ENCODE results near the gene TMPRSS3.

TMPRSS3 gene

DNA sequence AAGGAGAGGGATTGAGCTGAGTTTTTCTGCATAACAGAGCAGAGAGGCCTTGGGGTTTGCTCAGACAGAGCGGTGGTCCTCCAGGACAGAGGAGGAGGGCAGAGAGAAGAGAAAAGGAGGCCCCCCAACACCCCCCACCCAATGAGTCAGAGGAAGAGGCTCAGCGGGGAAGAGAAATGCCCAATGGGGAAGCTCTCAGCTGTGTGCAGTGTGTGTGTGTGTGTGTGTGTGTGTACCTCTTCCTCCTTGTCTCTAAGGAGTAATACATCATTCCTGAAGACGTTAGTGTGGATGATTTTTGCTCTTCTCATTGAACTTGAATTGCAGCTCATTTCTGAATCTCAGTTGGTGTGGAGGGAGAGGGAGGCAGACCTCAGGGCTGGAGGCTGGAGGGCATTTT is 8.7 kb downstream of the TMPRSS3 start:
- DNase-seq: no peak

DNA sequence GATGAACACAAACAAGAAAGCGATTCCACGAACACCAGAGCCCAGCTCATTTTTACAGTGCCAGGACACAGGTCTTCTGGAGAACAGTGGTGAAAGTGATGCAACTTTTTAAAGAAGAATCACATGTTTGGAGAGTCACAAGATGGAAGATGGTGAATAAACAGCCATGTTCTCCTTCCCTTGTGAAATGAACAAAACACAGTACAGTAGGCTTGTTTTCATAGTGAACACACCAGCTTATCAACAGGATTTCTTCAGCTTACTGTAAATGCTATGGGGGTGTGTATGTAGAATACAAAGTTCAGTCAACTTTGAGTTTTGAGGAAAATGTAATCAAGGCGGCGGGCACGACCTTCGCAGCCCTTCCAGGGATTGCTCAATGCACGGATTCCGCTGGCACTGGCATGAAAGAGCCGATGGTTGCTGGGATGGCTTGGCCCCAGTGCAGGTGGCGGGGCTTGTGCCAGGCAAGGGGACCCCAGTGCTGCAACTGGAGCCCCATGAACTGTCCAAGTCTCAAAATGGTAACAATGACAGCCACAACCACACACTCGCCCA is 9.7 kb downstream of the TMPRSS3 start:
- DNase-seq: no peak

DNA sequence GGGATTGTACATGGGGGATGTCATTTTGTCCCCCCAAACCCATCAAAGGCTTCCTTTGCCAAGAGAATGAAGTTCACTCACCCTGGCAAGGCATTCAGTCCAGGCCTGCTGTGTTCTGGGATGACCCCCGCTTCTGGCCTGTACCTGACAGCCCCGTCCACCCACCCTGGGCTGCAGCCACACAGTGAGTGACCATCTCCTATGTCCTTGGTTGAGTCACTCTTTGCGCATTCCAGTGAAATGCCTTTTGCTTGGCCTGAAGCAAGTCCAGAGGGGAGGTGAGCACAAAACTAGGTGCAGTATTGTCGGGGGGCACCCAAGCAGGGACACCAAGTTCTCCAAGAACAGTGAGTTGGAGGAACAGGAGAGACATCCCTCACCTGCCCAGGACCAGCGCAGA is 10.2 kb downstream of the TMPRSS3 start:
- no peak for DNase-seq

DNA sequence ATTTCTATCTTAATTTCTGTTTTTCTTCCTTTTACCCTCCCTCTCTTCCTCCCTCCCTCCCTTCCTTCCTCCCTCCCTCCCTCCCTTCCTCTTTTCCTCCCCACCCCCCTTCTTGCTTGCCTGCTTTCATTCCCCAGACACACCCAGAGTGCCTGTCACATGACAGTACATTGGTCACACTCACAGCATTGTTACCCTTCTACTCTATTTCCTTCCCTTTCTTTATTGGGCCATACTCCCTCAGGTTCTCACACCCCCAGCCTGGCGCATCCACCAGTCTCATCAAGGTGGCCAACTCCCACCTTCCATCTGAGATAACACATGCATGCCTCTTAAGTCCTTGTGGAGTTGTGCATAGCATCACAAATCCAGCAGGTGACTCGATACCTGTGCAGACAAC is 10.9 kb downstream of the TMPRSS3 start:
- DNase-seq: no peak

DNA sequence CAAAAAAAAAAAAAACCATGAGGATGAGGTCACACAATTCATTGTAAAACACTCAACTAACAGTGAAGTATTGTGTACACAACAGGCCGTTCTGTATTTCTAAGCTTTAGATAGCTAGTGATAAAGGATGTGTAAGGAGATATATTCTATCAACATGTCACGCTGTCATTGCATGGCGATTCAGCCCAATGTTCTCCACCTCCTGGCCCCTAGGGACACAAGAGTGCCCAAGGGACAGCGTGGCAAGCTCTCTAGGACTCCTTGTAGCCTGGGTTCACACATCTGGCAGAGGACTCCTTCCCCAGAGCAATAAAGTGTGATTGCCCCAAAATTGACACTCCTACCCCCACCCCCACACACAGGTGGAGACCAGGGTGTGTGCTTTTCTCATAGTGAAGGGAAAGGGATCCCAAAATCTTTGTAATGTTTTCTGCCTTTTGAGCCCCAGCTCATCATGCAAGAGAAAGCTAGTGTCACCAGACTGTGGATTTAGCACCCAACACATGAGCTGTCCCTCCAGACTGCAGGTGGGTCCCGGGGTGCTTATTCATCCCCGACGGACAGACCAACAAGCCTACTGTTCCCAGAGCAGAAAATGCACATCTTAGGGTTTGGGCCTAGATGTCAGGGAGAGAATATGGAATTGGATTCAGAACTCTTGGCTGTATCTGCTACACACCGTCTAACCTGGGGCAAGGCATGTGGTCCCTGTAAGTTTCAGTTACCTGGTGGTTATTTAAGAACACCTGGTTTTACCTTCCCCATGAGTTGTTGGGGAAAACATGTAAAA is 11.5 kb downstream of the TMPRSS3 start:
- no peak for DNase-seq

DNA sequence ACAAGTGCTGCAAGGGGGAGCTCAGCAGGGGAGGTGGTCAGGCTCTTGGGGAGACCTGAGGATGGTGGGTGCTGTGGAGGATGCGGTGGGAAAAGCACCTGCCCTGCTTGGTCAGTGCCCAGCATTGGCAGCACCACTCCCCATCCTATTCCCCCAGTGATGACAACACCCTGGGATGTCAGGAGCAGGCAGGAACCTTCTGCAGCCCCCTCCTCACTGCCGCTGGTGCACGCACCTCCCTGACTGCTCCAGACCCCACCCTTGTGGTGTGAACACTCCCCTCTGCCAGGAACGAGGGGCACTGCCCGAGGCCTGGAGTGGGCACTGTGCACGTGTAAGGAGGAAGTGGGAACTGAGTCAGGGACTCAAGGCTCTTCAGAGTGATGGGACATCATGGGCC is 12.5 kb downstream of the TMPRSS3 start:
- DNase-seq: no peak

DNA sequence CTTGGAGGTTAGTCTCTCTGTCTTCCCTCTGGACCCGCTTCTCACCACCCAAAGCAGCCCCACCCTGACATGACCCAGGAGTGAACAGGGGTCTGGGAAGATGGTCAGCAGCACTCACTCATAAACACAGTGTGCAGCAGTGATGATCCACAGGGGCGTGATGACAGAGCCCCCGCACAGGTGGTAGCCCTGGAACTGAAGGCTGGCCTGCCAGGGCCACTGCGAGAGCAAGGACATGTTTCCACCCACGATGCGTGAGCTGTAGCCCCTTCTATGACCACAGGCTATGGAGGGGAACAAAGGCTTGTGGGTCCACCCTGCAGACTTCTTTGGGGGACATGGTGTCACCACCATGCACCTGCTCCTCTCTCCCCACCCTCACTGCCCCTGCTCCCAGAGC is 12.9 kb downstream of the TMPRSS3 start:
- DNase-seq: no peak

DNA sequence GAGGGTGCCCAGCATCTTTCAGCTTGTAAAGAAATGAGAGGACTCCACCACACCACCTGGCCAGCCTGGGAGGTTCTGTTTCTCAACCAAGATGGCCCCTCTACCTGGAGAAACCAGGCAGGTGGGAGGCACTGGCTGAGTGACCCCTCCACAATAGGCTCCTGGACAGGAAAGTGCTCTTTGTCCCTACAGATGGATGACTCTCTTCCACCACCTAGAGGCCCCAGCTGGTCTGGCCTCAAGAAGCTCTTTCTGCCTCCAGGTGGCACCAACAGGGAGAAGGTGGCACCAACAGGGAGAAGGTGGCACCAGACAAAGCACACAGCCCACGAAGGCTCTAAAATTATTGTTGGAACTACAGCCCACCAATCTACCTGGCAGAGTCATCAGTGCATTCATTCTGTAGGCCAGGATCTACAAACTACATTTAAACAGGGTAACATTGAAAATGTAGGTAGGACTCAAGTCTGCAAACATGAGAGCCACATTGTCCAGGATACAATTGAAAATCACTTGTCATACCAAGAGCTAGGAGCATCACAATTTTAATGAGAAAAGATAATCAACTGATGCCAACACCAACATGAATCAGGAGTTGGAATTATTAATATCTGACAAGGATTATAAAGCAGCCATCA is 14.4 kb downstream of the TMPRSS3 start:
- no peak for DNase-seq

DNA sequence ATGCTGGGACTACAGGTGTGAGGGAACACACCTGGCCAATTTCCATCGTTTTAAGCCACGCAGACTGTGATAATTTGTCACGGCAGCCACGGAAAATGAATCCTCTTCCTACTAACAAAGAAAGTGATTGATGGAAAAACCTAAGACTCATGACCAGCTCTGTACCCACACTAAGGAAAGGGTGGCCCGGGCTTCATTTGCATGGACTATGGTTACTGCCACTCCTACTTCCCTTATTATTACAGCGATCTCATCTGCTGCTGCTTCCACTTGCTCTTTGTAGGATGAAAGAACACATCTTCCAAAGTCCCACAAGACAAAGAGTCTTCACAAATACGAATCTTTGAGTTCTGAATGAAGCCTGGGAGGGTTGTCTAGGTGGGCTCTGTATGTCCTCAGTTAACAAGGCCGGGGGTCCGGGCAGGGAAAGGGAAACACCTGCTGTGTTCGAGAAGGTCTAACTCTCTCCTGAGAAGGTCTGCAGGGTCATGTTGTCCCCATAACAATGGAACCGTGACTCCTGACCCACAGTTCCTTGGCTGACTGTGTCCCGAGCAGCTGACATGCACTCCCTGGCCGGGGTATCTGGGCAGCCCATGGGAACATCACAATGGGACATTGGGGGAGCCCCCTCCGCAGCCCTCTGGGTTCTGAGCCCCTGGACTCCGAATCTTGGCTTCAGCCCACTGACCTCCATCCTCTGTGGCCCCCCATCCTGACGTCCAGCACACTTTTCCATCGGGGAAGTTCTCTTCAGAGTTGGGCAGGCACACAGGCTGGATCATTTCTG is 16.2 kb downstream of the TMPRSS3 start:
- no peak for DNase-seq

DNA sequence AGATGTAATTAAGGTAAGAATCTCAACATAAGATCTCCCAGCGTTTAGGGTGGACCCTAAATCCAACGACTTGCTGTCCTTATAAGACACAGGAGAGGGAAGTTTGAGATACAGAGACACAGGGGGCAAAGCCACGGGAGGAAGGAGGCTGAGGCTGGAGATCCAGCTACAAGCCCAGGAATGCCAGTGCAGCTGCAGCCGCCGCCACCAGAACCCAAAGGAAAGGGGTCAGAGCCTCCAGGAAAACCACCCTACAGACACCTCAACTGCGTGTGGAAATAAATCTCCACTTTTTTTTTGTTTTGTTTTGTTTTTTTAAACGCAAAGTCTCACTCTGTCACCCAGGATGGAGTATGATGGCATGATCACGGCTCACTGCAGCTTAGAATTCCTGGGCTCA is 17.4 kb downstream of the TMPRSS3 start:
- DNase-seq: no peak

DNA sequence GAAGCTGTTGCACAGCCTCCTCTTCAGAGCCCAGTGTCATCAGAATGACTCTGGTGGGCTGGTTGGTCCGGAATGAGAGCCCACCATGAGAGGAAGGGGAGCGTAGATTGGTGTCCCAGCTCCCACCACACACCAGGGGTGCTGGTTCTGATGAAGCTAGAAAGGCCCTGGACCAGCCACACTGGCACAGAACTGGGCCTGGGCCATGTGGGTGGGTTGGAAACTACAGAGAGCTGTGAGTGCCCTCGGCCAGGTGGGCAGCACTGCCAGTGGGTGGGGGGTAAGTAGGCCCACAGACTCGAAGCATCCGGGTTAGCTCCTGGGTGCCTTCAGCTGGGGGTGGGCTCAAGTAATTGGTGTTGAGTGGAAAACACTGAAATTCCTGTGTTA is 17.9 kb downstream of the TMPRSS3 start:
- DNase-seq: no peak

DNA sequence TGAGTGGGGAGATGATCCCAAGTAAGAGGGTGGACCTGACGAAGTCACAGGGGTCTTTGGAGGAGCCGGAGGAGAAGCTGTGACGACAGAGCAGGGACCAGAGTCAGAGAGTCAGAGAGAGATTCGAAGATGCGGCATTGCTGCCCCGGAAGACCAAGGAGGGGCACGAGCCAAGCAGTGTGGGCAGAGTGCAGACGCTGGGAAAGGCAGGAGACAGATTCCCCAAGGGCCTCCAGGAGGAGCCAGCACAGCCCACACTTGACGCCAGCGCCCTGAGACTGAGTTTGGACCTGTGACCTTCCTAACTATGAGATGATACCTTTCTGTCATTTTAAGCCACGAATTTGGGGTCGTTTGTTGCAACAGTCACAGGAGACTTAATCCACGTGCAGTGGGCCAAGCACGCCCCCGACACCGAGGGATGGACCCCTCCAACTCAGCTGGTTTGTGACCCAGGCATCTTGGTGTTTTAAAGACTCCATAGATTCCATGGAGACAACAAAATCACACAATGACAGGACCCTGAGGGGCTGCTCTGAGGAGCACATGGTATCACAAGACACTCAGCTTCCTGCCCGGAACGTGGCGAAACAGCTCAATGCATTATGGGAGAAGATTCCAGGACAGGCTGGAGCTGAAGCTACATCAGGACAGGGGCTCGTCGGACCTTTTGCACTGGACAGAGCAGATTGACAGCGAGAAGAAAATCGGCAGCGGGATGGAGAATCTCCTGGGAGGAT is 18.5 kb downstream of the TMPRSS3 start:
- no peak for DNase-seq

DNA sequence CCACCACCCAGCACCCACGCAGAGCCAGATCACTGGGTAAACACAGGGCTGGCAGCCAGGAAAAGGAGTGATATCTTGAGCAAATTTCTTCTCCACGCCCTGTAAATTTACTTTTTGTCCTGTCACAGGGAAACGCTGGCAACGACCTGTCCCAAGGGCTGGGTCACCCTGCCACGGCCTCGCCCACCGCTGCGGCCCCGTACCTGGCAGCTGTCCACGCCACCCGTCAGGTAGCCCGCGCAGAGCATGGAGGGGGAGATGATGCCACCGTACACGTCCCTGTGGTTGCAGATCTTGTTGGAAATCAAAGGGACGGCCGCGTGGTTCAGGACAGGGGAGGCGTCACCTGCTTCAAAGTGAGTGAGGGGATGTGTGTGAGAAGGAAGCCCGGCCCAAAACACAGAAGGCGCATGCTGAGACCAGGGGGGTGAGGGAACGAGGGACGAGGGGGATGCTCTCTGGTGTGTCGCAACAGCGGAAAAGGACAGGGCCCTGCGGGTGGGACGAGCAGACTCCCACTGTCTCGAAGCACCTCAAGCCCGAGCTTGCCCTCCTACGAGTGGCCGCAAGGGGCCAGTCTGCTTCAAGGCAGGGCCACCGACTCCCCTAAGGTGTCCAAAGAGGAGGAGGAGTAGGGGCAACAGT is 19.4 kb downstream of the TMPRSS3 start:
- no peak for DNase-seq

DNA sequence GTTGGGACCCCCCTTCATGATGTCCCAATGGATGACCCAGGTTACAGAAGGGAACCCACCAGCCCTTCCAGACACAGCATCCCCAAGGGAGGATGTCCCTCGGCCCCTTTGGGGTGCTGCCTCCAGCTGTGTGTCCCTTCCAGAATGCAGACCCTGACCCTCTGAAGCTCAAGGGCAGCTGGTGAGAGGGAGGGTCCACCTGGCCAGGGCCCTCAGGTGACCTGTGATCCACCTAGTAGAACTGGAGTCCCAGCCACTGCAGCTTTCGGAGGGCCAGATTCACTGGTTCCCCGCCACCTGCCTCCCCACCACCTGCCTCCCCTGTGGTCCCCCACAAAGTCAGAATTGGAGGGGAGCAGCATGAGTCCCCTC is 19.9 kb downstream of the TMPRSS3 start:
- DNase-seq: no peak

DNA sequence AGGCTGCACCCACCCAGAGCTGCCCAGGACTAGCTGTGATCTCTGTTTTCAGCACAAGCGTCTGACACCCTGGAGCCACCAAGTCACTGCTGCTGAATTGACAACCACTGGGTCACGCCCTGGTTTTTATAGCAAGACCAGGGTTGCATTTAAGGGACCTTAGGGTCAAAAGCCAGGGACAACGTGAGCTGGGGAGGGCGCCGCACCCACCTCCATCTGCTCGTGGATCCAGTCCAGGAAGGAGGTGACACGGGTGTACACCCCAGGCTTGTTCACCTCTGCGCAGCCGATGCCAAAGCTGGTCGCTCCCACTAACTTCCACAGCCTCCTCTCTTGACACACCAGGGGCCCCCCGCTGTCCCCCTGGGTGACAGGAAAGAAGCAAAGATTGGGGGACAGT is 20.3 kb downstream of the TMPRSS3 start:
- no peak for DNase-seq

DNA sequence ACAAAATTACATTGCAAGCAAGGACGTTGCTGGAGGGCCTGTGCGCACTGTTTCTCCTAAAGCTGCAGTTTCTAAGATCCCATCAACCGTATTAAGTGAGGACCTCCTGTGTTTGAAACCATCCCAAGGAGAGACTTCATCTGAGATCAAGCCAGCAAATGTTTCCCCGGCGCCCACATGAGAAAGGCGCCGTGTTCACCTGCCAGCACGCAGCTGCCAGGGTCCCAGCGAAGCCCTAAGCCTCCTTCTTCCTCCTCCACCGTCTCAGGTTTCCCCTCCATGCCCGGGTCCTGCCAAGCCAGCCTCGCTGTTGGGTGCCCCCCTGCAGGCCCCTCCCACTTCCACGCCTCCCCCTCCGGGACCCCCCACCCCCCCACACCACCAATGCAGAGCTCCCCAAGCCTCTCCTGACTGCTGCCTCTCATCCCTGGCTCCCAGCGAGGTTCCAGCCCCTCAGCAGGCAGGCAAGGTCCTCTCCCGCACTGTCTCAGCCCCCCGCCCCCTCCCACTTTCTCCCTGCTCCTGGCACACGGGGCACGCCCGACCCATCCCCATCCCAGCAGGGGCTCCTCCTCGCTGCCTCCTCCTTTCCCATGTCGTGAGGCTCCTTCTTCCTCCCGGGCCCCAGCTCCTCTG is 20.9 kb downstream of the TMPRSS3 start:
- no peak for DNase-seq

DNA sequence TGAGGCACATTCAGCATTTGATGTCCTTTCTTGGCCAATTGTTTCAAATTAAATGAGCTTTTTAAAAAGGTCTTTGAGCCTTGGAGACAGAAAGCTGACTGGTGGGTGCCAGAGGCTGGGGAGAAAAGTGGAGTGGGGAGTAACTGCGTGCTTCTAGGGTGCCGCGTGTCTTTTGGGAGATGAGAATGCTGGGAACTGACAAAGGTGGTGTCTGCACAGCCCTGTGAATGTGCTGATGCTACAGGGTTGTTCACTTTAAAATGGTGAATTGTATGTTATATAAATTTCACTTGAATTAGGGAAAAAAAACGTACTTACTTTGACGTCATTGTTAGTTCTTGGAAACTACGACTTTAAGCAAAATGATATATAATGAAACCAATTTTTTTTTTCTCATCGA is 21.4 kb downstream of the TMPRSS3 start:
- DNase-seq: no peak

DNA sequence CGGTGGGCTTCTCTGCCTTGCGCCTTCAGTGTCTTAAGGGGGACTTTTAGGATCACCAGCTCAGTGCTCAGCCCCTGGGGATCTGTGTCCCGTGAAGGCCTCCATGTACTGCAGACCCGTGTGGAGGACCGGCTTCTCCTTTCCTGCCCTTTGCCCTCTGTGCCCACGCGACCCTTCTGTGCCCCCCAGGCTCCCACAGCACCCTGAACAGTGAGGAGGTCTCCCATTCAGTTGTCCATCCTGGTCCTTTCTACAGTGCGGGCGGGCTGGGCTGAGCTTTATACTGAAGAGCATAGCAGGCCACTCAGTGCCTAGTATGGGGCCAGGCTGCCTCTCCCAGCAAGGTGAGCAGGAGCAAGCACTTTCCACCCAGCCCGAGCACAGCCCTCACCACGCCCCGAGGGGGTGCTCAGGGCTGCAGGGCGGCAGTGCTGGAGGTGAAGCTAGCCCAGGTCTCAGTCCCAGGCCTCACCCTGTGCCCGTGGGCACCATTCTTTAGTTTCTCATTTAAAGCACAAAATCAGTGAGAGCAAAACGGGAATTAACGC is 21.9 kb downstream of the TMPRSS3 start:
- DNase-seq: no peak

DNA sequence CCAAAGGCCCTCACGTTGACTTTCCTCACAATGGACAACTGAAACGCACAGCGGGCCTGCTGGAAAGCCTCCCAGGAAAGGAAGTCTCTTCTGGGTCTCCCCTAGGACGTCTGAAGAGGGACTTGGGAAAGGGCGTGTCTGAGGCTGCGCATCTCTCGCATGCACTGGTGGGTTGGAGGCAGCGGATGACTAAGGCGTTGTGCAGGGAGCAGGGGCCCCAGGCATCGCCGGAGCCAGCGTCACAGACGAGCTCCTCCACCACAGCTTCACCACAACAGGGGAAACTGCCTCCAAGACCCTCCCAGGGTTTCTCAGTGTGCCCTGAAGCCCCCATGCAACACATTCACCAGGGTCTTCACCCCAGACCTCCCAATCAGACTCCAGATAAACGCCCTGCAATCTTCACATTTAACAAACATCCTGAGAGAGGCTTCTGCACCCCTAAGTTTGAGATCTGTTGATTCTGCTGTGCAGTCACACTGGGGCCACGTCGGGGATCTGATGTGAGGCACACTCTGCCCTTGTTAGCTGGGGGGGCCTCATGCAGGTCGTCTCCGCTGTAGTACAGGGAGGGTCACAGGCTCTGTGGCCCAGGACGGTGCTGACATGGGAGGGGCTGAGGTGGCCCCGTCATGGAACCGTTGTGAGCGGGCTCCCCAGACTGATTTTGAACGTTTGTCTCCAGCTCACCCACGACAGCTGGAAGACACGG is 22.5 kb downstream of the TMPRSS3 start:
- DNase-seq: no peak

DNA sequence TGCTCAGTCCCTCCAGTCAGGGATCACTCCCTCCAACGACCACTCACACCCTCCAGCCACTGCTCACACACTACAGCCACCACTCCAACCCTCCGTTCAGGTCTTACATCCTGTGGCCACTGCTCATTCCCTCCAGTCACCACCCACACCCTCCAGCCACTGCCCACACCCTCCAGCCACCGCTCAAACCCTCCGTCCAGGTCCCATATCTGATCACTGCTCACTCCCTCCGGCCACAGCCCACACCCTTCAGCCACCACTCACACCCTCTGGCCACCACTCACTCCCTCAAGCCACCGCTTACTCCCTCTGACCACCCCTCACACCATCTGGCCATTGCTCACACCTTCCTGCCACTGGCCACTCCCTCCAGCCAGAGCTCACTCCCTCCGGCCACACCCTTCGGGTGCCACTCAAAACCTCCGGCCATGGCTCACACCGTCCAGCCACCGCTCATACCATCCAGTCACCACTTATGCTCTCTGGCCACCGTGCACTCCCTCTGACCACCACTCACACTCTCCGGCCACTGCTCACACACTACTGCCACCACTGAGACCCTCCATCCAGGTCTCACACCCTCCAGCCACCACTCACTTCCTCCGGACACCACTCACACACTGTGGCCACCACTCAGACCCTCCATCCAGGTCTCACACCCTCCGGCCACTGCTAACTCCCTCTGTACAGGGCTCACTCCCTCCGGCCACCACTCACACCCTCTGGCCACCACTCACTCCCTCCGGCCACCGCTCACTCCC is 24.8 kb downstream of the TMPRSS3 start:
- no peak for DNase-seq

Measured in fibroblast of skin of right quadriceps (primary cell).